ENCODE results near the gene CRYBA1. TPM values are rescaled to one million over a fixed set of nuclear protein-coding genes. Genes with fewer than 3 reads are reported as not detected.
A peak's percentile ranks its signal among the peaks of the same experiment; 100 is the strongest.
"Not testable (repeated sequence)": the region's sequence is repeated elsewhere in the genome, so short reads cannot be mapped to it uniquely, and the experiment has no call there.

CRYBA1 gene
- total RNA-seq, 1 donor from 2014 or later, result not detected

- FAIRE-seq (no peak), DNase-seq (ENCODE audit: low spot score in 2 of 2) (no peak)
These were observed 9.1 kb upstream of the CRYBA1 start for GRCh38 chr17:29237476-29238132.

GRCh38 chr17:29238133-29238850 is 8.4 kb upstream of the CRYBA1 start:
- FAIRE-seq (no peak), DNase-seq (ENCODE audit: low spot score in 2 of 2) (no peak)

- FAIRE-seq (no peak), DNase-seq (ENCODE audit: low spot score in 2 of 2) (no peak)
These were observed 6.2 kb upstream of the CRYBA1 start for GRCh38 chr17:29240477-29240876.

GRCh38 chr17:29240968-29241963 is 5.4 kb upstream of the CRYBA1 start:
- no peak for FAIRE-seq
- DNase-seq (ENCODE audit: low spot score in 2 of 2), result peak in 1 of 2 donors; percentile 56

- no peak for FAIRE-seq
These were observed 4.6 kb upstream of the CRYBA1 start for GRCh38 chr17:29242051-29242450.

GRCh38 chr17:29242790-29243189 is 3.9 kb upstream of the CRYBA1 start:
- FAIRE-seq, result no peak
- DNase-seq (ENCODE audit: low spot score in 2 of 2), result no peak

More at GRCh38 chr17:29242051-29242450, 4.6 kb upstream of the CRYBA1 start:
- DNase-seq (ENCODE audit: low spot score in 2 of 2), result no peak

GRCh38 chr17:29243792-29244191 is 2.9 kb upstream of the CRYBA1 start:
- DNase-seq (ENCODE audit: low spot score in 2 of 2), result no peak
- no peak for FAIRE-seq

GRCh38 chr17:29245401-29245800 is 1.3 kb upstream of the CRYBA1 start:
- FAIRE-seq (no peak), DNase-seq (ENCODE audit: low spot score in 2 of 2) (no peak)

- DNase-seq (ENCODE audit: low spot score in 2 of 2) (no peak), FAIRE-seq (no peak)
These were observed 560 bp downstream of the CRYBA1 start for GRCh38 chr17:29247219-29247618.

GRCh38 chr17:29248845-29249244 is 2.2 kb downstream of the CRYBA1 start:
- no peak for DNase-seq (ENCODE audit: low spot score in 2 of 2)
- no peak for FAIRE-seq

GRCh38 chr17:29250666-29251065 is 4.0 kb downstream of the CRYBA1 start:
- FAIRE-seq, result no peak

GRCh38 chr17:29251184-29251583 is 4.5 kb downstream of the CRYBA1 start:
- DNase-seq (ENCODE audit: low spot score in 2 of 2), result no peak

More at GRCh38 chr17:29250666-29251065, 4.0 kb downstream of the CRYBA1 start:
- no peak for DNase-seq (ENCODE audit: low spot score in 2 of 2)

GRCh38 chr17:29252101-29252791 is 5.6 kb downstream of the CRYBA1 start:
- FAIRE-seq (no peak), DNase-seq (ENCODE audit: low spot score in 2 of 2) (no peak)

More at GRCh38 chr17:29251184-29251583, 4.5 kb downstream of the CRYBA1 start:
- FAIRE-seq, result no peak

GRCh38 chr17:29253037-29253436 is 6.4 kb downstream of the CRYBA1 start:
- FAIRE-seq, result no peak
- DNase-seq (ENCODE audit: low spot score in 2 of 2), result no peak

- FAIRE-seq (no peak), DNase-seq (ENCODE audit: low spot score in 2 of 2) (no peak)
These were observed 9.4 kb downstream of the CRYBA1 start for GRCh38 chr17:29255926-29256522.

- DNase-seq (ENCODE audit: low spot score in 2 of 2), result no peak
- FAIRE-seq, result no peak
These were observed 10.2 kb downstream of the CRYBA1 start for GRCh38 chr17:29256735-29257466.

GRCh38 chr17:29257756-29258155 is 11.1 kb downstream of the CRYBA1 start:
- no peak for DNase-seq (ENCODE audit: low spot score in 2 of 2)
- FAIRE-seq, result no peak

- DNase-seq (ENCODE audit: low spot score in 2 of 2) (no peak), FAIRE-seq (no peak)
These were observed 17.3 kb downstream of the CRYBA1 start for GRCh38 chr17:29263916-29264315.

GRCh38 chr17:29271980-29272379 is 25.3 kb downstream of the CRYBA1 start:
- DNase-seq (ENCODE audit: low spot score in 2 of 2); FAIRE-seq: not testable (repeated sequence)
